Gastrocnemius medialis (tissue), 4 donors: Measurements from ENCODE around the gene CEP295NL.

ENCODE experiments used
- POLR2A ChIP-seq, 2 donors: fragments of 450-650 bp; IDR thresholded peaks; one replicate each; pipeline ENCODE4 v1.6.1; 2017; ENCODE audit warnings: antibody characterized with exemption in 2 of 2, mild to moderate bottlenecking in 2 of 2, moderate library complexity in 2 of 2
- TF ChIP-seq, protein P1 (sequence below), 5 experiments: fragments of 450-650 bp in 3 of 5; fragments of 200-600 bp in 2 of 5; sonication (generic) in 2 of 5; IDR thresholded peaks in 4 of 5; conservative IDR thresholded peaks in 1 of 5; 1 replicate in 4 of 5; 2 replicates in 1 of 5; pipeline ENCODE4 v1.5.1; 2016 to 2019; ENCODE audit warnings: antibody characterized with exemption in 5 of 5, mild to moderate bottlenecking in 3 of 5, moderate library complexity in 3 of 5

DNA sequence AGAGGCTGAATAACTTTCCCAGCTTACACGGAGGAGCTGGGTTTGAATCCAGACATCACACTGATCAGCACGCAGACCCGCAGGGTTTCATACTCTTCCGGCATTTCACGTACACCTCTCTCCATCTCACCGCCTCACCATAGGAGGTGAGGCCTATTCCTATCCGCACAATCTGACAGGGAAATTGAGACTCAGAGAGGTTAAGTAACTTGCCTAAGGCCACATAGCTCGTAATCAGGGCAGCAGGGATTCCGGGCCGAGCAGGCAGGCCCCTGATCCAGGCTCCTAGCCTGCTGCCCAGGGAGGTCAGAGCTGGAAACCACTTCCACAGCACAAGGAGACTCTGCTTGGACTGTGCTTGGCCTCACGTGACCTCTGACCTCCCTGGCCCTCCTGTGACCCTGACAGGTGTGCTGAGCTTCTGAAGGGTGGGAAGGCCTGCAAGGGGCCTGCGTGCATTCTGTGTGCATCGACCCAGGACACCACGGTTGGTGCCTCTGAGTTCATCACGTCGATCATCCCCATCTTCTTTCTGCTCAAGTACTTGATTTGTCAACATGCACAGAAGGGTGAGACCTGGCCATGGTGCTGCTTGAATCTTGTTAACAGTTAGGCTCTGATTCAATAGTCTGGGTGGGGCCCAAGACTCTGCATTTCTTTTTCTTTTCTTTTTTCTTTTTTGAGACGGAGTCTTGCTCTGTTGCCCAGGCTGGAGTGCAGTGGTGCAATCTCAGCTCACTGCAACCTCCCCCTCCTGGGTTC lies 4.7 kb downstream of the CEP295NL start:
- TF ChIP-seq, protein P1, sequence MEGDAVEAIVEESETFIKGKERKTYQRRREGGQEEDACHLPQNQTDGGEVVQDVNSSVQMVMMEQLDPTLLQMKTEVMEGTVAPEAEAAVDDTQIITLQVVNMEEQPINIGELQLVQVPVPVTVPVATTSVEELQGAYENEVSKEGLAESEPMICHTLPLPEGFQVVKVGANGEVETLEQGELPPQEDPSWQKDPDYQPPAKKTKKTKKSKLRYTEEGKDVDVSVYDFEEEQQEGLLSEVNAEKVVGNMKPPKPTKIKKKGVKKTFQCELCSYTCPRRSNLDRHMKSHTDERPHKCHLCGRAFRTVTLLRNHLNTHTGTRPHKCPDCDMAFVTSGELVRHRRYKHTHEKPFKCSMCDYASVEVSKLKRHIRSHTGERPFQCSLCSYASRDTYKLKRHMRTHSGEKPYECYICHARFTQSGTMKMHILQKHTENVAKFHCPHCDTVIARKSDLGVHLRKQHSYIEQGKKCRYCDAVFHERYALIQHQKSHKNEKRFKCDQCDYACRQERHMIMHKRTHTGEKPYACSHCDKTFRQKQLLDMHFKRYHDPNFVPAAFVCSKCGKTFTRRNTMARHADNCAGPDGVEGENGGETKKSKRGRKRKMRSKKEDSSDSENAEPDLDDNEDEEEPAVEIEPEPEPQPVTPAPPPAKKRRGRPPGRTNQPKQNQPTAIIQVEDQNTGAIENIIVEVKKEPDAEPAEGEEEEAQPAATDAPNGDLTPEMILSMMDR (IDR thresholded peaks at IDR 0.05 in 4 of 5, conservative IDR thresholded peaks at IDR 0.05 in 1 of 5): no peak
- no peak for TF ChIP-seq POLR2A (IDR thresholded peaks at IDR 0.05)
